HG03196 (cell line): ENCODE results near the gene DPH2.

Experiments
- ATAC-seq: cut with Tn5 transposase; IDR thresholded peaks from one replicate; pipeline ENCODE4 v1.9.1; 2021; ENCODE audit not compliant: unreplicated experiment

The DPH2 gene

DNA sequence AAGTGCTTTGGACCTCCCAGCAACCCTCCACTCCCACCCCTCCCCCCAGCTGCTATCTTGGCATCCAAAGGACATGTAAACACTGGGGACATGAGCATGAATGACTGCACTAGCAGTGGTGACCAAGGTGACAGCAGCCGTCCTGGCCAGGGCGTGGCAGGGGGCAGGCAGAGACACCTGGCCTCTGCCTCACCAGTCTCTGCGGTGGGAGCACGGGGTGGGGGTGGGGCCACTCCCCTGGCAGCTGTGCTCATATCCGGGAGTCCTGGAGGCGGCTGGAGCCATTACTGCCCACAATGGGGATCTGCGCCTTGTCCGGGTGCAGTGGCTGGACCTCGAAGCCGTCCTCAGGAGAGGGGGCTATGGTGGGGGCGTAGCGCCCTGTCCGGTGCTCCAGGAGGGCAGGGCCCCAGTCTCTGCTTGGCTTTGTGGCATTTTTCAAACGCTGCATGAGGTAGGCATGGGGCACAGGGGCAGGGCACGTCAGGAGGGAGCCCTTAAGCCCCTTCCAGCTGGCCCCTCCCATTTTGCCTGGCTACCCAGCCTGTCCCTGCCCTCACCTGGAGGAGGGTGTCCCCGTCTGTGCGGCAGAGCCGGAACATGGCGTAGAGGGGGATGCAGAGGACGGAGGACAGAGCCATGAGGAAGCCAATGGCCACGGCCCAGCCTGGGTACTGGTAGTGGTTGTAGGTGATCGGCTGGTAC lies 27.6 kb downstream of the DPH2 start:
- ATAC-seq = no peak

DNA sequence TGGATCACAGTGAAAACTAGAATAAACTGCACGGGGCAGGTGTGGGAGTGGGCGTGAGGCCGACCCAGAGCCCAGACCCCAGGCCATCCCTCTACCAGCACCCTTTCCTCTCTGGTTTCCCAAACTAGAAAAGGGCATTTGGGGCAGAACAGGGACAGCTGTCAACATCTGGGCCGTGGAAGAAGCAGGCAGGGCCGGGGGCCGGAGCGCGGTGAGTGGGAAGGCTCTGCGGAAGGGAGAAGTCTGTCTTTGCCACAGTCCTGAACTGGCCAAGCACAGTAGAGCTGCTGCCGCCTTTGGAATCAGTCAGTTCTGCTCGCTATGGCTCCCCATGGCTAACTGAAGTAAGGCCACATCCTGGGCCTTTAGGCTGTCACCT lies 28.2 kb downstream of the DPH2 start:
- ATAC-seq = no peak

DNA sequence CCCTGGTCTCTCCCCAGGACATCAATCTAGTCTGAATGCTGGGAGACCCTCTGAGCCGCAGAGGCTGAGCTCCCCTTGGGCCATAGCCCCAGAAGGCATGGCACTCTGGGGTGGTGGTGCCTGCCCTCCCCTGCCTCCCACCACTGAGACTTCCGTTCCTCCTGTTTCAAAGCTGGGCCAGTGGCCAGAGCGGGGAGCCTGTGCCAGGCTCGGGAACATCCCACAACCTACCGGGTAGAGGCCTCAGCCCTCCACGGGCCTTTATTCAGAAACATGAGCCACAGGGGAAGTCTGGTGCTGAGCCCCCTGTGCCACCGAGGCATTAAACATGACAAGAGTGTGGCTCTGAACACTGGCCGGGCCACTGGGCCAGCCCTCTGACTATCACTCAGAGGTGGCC lies 29.6 kb downstream of the DPH2 start:
- ATAC-seq = no peak

DNA sequence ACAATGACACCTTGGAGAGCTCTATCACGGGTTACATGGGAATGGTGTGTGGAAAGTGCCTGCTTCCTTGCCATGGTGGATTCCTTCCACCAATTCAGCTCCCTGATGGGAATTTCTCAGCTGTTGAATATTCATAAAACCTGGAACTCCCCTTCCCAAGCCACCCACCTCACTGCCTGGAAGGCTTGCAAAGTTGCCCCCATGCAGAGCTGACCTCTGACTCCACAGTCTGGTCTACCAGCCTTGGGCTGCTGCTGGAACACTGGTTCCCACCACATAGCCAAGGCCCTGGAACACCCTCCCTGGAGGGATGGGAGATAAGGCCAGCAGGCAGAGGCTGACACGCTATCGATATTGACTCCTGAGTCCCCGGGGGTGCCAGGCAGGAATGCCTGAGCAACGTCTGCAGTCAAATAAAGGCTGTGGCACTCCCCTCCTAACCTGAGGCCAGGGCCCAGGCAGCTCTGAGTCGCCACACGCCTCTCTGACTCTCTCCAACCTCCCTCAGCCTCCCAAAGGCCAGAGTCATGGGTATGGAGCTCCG lies 30.4 kb downstream of the DPH2 start:
- no peak for ATAC-seq

DNA sequence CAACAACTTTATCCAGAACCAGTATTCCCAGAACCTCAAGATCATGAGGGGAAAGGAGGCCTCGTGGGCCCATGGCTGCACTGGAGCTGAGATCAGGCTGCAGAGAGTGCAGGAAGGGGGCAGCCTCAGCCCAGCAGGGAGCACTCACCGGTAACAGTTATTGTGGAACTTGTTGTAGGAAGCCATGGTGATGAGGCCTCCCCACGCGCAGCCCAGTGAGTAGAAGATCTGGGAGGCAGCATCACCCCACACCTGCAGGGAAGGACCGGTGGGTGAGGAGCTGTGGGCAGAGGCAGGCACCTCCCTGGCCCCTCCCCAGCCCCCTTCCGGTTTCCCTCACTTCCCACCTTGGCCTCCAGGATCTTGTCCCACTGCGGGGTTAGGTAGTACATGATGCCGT lies 32.4 kb downstream of the DPH2 start:
- no peak for ATAC-seq

DNA sequence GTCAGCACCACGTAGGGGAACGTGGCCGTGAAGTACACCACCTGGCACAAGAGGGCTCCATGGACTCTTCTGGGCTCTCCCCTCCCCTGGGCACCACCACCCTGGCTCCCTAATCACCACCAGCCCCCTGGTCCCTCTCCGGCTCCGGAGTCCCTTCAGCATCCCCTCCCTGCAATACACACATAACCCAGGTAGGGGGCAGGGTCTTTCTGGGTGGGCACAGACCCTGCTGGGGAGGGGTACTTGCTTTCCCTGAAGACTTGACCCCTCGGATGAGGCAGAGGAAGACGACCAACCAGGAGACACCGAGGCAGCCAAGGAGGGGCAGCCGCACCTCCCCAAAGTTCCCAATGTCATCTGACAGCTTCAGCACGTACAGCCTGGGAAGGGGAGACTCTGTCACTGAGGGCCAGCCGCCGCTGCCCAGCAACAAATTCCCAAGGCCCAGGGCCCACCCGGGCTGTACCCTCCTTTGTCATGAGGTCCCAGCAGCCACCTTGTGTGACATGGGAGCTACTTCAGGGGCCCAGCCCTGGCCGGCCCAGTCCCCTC lies 32.9 kb downstream of the DPH2 start:
- ATAC-seq = no peak

DNA sequence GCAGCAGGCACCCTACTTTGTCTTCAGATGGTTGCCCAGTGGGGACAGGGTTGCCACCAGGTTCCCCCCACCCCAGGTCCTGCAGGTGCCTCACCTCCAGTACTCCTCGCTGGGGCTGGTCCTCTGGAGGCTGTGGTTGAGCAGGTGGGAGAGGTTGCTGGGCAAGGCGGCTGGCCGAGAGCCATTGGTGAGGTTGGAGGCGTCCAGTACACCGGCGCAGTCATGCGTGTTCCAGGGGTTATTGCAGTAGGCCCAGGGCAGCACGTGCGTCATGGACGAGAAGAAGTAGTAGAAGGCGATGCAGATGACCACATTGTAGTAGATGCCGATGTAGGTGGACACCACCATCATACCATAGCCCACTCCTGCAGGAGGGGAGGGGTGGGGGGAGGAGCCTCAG lies 38.4 kb downstream of the DPH2 start:
- ATAC-seq = no peak

DNA sequence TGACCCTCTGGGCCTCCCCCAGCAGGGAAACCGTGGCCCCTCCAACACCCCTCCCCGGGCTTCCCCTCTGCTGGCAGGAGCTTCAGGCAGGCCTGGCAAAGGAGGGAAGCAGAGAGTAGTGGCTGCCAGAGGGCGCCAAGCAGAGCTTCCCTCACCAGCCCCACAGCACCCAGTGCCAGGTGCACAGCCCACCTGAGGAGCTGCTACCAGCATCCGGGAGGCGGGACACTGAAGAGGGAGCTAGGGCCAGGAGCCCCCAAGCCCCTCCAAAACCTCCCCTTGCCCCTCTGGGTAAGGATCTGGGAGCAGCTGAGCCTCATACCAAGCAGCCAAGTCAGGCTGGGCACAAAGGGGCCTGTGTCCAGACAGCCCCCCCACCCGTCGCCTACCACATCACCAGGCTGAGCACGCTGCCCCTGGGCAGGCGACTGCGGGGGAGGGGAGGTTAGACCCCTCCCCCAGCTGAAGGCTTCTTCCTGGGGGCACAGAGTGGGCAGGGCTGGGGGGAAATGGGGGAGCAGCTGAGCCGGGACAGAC lies 41.2 kb downstream of the DPH2 start:
- no peak for ATAC-seq

DNA sequence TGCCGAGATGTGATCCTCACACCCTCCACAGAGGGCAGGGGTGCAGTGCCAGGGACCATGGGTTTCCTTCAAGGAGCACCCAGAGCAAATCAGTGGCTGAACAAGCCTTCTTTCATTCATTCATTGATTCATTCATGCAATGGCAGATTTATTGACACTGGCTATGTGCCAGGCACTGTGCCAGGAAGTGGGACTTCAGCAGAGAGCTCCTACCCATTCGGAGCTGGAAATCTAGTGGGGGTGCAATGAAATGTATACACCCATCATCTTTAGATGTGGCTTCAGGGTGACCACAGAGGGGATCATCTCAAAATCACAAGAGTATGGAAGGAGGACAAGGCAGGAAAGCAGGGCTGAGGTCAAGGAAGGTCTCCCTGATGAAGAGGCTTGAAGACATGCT lies 42.6 kb downstream of the DPH2 start:
- ATAC-seq = no peak

DNA sequence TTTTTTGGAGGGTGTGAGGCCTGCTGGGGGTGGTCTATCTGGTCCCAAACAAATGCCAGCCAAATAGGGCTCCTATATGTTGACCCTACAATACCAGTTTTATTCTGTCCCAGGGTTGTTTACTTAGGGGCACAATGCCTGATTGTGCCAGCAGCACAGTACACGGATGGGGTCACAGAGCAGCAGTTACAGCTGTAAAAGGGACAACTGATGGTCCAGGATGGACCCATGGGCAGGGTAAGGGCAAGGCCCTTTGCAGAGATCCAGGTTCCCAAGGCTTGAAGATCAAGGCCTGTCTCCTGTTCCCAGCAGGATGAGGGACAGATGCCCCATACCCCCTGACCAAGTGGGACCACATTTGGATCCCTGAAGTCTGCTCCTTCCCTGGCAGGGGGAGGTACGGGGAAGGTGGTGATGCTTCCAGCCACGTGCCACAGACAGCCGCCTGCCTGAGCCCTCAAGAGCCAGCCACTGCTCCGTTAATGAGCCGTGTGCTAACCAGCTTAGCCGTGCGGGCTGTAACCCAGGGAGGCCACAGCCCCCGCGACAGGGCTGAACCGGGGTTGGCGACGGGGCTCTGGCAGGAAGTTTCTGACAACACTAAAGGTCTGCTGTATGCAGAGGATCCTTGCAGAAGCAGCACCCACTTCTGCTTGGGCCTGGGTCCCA lies 43.3 kb downstream of the DPH2 start:
- no peak for ATAC-seq

DNA sequence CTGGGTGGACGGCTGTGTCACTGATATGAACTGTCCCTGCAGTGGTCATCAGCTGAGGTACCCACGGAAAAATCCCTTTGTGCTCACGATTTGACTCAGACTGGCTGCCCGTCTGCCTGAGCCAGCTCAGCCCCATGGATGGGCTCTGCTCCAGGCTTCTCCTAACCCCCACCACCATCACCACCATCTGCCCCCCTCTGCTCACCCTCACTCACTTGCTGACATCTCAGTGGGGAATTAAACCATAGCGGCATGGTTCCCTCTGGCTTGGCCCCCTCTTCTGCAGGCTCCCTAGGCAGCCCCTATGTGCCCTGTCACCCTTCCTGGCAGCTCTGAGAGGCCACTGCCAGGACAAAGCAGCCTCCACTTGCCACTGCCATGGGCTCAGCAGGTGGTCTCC lies 44.1 kb downstream of the DPH2 start:
- ATAC-seq = no peak

DNA sequence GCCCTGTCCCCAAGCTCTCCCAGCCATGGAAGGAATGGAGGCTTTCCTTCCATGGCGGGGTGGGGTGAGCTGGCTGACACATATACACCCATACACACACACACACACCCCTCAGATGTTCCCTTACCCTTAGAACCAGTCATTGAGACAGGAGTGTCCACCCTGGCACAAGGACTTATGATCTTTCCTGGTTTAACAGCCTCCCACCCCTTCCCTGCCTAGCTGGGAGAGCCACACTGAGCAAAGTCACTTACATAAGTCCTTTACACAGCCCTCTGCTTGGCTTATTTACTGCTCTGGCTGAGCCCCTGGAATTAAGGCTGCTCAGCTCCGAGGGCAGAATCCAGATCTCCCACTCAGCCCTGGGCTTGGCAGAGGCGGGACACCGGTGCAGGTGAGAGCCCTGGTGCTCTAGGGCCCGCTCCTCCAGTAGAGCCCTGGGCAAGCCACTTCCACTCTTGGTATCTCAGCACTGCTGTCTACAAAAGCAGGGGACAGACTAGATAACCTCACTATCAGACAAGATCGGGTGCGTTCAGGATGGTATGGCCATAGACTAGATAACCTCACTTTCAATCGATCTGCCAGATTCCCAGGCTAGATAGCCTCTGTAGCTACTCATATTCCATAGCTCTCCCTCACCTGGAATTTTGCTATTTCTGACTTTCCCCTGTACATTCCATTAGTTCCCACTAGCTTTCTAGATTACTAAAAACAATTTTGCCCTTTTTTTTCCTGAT lies 44.7 kb downstream of the DPH2 start:
- ATAC-seq = no peak

DNA sequence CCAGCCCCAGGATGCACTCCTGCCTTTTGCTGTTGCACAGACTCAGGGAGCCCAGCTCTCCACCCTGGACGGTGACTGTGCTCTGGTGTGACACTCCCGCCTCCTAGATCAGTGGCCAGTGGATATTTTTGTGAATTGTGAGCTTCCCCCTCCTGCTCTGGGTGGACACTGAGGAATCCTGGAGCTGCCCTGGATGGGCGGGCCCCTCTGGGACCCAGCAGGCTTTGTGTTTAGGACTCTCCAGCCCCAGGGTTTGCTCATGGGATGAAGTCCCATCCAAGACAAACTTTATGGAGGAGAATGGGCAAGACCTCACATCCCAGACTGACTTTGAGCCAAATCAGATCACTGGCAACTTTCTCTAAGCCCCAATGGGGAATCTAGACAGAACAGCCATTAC lies 45.4 kb downstream of the DPH2 start:
- no peak for ATAC-seq

DNA sequence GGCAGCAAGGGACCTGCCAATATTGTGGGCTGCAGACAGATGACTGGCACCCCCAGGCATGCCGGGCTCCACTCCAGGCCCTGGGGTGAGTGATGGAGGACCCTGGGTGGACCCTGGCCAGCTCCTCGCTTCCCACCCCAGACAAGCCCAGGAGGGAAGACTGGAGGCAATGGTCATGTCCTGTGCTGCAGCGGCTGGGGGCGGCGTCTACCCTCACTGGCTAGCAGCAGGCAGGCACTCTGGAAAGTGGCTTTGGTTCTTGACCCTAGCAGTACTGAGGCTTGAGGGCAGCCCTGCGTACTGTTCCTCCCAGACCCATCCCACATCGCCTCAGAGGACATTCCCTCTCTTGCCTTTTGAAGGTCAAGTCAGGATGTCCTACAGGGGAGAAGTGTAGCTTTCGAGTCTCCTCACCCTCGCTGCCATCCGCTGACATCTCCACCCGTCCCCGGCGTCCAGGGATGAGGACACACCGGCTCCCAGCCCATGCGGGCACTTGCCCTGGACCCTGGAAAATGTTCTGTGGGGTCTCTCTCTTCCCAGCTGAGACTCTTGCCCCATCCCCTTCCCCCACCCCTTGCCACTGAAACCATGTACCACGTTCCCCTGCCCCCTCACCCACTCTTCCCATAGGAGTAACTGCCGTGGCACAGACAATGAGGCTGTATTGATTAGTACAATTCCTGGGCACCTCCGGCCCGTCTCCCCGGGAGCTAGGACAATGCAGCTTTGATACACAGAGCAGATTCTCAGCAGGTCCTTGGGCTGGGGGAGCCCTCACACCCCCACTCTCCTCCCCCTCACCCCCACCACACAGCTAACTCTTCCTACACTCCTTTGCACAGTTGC lies 46.5 kb downstream of the DPH2 start:
- no peak for ATAC-seq

DNA sequence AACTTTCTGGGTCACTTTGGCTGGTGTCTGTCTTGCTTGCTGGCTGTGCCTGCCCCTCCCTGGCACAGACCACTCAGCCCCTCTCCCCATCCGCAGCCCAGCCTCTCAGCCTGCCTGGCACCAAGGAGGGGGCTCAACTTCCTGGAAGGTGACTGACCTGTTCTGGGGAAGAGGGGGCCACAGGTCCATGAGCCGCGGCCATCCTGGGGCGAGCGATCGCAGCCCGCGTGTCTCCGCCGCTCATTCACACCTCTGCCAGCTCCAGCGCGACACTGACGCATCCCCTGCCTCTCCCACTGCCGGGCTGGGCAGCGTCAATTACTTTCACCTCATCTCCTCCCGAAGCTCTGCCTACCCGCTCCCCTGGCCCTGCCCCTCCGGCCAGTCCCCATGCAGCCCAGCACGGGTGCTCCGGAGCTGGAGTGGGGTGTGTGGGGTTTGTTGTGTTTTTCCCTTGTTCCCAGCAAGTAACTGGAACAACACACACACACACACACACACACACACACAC lies 47.1 kb downstream of the DPH2 start:
- no peak for ATAC-seq

DNA sequence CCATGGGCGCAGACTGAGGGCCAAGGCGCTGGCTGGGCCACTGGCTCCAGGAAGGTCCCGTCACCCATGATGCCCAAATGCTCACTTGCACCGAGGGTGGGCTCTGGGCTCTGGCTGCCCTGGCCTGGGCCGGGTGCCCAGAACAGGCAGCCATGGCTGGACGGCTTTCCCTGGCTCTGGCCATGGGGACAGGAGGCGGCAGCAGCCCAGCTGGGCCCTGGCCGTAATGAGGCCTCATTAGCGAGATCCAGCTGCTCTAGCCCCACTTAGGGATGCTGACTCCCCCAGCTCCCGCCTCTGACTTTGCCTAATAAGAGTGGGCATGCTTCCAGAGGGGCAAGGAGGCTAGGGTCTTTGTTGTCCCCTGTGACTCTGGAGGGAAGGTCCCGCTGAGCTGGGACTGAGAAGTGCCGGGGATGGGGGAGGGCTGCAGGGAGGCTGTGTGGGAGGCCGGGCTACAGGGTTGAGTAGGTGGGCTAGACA lies 49.7 kb downstream of the DPH2 start:
- no peak for ATAC-seq

DNA sequence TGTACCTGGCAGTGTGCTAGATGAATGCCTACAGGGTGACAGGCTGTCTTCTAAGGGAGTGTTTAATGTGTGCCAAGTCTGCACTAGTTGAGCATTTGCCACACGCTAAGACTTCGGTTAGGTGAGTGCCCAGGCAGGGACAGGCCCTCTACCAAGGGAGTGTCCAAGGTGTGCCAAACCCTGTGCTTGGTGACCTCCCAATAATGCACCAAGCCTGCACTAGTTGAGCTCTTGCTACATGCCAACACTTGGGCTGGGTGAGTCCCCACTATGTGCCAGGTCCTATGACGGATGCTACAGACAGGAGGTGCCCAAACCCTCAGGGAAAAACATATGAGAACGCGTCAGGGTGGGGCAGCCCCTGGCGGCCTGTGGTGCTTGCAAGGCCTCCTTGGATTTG lies 50.7 kb downstream of the DPH2 start:
- no peak for ATAC-seq

DNA sequence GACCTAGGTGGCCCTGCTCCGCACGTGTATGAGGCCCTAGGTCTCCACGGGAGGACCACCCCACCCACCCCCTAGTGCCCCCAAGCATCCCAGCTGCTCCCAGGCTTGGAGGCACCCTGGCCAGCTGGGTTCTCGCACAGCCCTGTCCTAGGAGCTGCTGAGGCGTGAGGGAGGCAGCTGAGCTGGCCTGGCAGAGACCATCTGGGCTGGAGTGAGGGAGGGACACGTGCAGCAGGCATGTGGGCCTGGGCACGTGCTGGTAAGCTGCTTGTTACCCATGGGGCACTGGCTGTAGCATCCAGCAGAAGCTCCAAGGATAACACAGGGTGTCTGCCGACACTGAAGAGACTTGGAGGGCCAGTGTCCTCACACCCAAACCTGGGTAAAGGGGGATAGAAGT lies 51.3 kb downstream of the DPH2 start:
- ATAC-seq = no peak

DNA sequence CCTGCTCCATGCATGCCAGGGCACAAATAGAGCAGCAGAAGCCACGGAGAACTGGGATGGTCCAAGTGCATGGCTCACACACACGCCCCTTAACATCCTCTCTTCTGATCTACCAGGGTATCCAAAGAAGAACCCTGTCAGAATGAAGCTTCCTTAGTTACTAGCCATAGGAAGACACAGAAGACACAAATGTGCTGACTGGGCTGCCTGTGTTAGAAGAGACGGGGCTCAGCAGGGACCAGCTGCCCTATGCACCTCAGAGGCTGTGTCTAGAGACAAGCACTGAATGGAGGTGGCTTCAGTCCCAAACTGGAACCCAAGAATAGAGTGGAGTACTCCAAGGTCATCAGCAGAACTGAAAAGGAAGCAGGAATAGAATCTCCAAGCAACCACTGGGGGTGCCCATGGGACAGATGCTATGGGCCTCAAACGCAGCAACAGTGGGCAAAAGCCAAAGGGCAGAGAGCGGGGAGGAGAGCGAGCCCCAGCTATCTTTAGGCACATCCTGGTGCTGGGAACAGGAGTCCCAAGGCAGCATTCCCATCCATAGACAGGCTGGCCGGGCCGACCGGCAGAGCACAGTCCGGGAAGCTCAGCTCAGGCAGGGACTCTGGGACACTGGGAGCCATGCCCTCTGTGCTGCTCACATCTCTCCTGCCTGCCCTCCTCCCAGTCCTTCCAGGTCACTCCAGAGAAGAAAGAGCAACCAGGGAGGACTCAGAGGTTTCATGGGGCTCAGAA lies 51.9 kb downstream of the DPH2 start:
- ATAC-seq = no peak
